Left cardiac atrium (tissue), 4 donors: Measurements from ENCODE around the gene SRGAP2C. TPM values are rescaled to one million over a fixed set of nuclear protein-coding genes. Genes with fewer than 3 reads are reported as not detected.
"Not testable (repeated sequence)": the region's sequence is repeated elsewhere in the genome, so short reads cannot be mapped to it uniquely, and the experiment has no call there.

Experiments
- ATAC-seq, 2 donors: fragments of 200-7000 bp; cut with Tn5 transposase; one replicate each; pipeline ENCODE4 v1.9.1; 2020; ENCODE audit warnings: mild to moderate bottlenecking in 2 of 2, moderate library complexity in 2 of 2
- DNase-seq: peaks from one replicate; pipeline ENCODE4 v3.0.0-alpha.2; 2020
- intact Hi-C, 2 donors: fragments of 100-400 bp; cut with DNase I; formaldehyde crosslinking; loops; one replicate each; pipeline versions ENCODE4 v1.14.1 to v1.15.1; 2022 to 2023
- total RNA-seq, 2 donors: library from RNA; stranded (reverse); fragmentation: NEBNext Ultra II Directional; extraction: Animal tissue kit (Norgen Biotek cat#: 25700); gene quantifications; one replicate each; pipeline ENCODE4 v1.2.1, GENCODE V29; 2021
- donor health status: DM: no; HTN: yes; CAD: no.
- donor health status: DM: no; HTN: yes; CAD: no; lungs with severe emphysema.
- donor health status: DM: yes; HTN: yes; CAD: no.
- donor health status: Dilated cardiomyopathy.

SRGAP2C gene
- total RNA-seq, 2 donors from 2014 or later = 16.9 to 21.8 TPM

DNA sequence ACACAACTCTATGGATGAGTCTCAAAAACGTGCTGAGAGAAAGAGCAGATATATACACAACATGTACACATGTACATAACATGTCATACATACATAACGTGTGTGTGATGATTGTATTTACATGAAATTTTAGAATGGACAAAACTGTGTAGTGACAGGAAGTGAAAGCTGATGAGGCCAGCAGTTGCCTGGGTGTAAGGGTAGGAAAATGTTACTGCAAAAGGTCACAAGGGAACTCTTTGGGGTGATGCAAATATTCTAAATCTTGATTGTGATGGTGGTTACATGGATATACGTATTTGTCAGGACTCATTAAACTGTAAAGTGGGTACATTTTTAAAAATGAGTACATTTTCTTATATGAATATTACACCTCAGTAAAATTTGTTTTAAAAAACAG lies 236.7 kb downstream of the SRGAP2C start:
- ATAC-seq, intact Hi-C loops, DNase-seq: not testable (repeated sequence)

DNA sequence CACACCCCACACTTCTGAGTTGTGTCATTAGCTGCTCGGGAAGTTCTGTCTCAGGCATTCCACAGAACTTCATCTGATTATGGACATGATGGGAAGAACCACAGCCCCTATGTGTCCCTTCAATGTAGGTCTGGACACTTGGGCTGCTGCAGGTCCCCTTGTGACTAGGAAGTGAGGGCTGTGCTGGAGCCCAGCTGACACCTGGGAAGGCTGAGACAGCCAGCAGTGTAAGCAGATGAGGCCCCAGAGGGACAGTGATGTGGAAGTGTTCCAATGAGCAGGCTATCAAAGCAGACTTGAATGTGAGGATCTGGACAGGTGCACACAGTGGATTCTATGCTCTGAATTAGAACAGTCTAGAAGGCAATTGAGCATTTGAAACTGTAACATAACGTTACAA lies 239.2 kb downstream of the SRGAP2C start:
- intact Hi-C loops, DNase-seq: not testable (repeated sequence)
- ATAC-seq = peak in 1 of 2 donors; percentile 26

DNA sequence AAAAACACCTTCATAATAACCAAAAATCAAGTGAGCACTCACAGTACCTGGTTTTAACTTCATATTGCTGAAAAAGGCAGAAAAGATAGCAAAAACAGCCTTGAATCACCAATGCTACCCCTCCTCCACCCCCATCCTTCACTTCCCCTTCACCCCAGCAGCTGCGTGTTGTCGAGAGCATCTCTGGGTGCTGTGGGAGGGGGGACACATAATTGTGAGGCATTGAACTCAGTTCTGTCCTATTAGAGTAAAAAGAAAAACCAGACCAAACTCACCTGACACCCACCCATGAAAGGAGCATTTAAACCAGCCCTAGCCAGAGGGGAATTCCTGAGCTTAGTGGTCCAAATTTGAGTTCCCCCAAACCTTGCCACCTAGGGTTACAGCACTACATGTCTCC lies 248.7 kb downstream of the SRGAP2C start:
- ATAC-seq, DNase-seq, intact Hi-C loops: not testable (repeated sequence)

DNA sequence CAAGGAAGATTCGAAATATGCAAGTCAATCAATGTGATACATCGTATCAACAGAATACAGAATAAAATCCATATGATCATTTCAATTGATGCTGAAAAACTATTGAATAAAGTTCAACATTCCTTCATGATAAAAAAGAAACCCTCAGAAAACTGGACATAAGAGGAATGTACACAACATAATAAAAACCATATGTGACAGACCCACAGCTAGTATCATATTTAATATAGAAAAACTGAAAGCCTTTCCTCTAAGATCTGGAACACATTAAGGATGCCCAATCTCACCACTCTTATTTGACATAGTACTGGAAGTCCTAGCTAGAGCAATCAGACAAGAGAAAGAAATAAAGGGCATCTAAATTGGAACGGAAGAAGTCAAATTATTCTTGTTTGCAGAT lies 254.1 kb downstream of the SRGAP2C start:
- intact Hi-C loops, DNase-seq, ATAC-seq: not testable (repeated sequence)

DNA sequence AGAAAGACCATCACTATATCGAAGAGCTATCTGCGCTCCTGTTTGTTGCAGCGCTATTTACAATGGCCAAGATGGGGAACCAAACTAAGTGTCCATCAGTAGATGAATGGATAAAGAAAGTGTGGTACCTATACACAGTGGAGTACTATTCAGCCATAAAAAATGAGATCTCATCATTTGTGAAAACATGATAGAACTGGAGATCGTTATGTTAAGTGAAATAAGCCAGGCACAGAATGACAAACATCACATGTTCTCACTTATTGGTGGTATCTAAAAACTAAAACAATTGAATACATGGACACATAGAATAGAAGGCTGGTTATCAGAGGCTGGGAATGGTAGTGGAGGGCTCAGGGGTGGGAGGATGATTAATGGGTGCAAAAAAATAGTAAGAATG lies 256.2 kb downstream of the SRGAP2C start:
- ATAC-seq (no peak), DNase-seq (no peak)
- intact Hi-C loops = no loop called here

Other genes with a start within 250 kb of the SRGAP2C start
- gene FAM72B, start 635 bp upstream of the SRGAP2C start, total RNA-seq = under 1 TPM; 0.68 to 0.94 TPM